ENCODE measurements around the gene MAB21L4.
"Not testable (repeated sequence)": the region's sequence is repeated elsewhere in the genome, so short reads cannot be mapped to it uniquely, and the experiment has no call there.

MAB21L4 gene

DNA sequence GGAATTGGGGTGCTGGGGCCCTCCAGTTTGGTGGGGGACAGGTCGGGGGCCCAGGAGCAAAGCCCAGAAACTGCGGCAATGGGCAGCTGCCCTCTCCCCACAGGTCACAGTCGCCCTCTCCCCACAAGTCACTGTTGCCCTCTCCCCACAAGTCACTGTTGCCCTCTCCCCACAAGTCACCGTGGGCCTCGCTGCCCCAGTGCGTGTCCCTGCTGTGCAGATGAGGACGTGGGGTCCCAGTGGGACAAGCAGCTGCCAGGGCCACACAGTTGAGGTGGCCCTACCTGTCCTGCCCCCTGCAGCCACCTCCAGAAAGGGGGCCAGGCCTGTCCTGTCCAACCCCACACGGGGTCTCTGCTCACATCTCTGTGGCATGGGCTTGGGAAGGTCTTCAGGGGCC lies 40.3 kb downstream of the MAB21L4 start:
- DNase-seq: no peak

DNA sequence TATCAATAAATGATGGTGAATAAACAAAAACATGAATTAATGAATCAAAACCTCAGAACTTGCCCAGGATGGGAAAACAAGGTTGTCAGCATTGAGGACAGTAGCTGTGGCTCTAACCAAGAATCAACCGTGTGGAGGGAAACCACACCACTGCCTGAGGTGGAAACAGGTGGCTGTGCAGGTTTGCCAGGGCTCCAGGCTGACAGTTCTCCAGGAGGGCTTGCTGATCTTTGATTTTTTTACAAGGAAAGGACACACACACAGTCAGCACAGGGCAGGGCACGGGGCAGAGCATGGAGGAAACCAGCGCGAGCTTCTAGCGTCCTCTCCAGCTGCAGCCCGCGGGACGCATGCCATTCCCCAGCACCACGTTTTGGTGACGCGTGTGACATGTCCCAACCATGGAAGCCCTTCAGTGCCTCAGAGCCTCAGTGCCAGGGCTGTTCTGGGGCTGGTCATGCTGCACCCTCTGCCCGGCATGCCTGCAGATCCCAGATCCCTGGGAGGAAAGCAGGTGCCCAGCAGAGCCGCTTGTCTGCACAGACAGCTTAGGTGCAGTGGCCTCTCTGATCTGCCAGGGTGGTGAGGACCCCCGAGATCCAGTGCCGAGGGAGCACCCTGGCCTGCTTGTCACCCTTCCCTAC lies 43.2 kb downstream of the MAB21L4 start:
- no peak for DNase-seq

DNA sequence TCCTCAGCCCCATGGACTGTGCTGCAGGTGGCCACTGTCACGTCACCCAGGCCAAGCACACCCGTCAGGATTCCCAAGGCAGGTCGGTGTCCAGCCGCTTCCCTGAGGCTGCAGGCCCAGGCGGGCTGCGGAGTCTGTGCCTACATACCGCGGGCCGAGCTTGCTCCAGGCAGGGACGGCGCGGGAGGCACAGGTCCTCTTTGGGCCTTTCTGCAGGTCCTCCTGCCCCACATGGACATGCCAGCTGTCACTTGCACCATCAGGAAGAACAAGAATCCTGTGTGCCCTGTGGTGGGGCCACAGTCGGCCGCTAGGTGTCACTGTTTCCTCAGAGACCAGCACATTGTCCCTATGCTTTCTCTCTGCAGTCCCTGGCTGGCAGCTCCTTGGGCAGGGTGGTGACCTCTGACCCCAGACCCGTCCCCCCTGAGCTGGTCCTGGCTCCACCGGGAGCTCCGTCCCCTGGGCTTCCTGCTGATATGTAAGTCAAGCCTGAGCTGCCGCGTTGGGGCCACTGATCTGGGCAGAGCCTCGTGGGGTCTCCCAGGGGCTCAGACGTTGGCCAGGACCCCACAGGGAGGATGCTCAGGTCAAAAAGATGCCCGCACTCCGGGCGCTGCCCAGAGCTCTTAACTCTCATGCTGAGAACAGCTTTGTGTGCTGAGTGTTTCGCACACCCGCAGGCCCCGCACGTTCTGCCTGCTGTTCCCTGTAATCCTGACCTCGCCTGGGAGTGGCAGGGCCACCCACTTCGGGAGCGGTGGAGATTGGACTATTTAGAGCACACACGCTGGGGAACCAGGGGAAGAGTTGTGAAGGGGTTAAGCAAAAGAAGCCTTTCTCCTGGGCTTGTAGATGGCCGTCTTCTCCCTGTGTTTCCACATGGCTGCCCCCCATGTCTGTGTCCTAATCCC lies 44.6 kb downstream of the MAB21L4 start:
- DNase-seq: peak; percentile 68

DNA sequence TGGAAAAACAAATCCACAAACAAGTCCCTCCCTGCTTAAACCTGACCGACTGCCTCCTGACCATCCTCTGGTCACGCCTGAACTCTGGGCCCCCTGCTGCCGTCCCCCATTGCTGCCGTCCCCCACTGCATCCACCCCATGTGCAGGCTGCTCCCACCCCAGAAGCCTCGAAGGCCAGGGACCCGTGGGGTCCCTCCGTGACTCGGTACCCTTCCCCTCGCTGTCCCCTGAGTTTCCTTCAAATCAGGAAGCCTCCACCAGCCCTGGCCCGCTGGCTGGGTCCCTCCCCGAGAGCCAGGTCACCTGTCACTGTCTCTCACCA lies 45.2 kb downstream of the MAB21L4 start:
- DNase-seq: no peak

DNA sequence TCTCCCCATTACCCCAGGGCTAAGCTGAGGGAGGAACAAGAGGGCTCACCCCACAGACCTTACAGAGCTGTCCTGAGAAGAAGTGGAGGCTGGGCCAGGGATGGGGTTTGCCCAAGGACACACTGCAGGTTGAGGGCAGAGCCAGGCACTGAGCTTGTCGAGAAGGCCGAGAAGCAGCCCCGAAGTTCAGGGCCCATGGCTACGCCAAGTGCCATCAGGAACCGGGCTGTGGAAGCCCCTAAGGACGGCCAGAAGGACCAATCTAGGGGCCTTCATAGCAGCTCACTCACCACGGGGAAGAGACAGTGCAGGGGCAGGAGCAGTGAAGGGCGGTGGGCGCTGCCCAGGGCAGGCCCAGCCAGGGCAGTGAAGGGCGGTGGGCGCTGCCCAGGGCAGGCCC lies 45.9 kb downstream of the MAB21L4 start:
- DNase-seq: no peak

DNA sequence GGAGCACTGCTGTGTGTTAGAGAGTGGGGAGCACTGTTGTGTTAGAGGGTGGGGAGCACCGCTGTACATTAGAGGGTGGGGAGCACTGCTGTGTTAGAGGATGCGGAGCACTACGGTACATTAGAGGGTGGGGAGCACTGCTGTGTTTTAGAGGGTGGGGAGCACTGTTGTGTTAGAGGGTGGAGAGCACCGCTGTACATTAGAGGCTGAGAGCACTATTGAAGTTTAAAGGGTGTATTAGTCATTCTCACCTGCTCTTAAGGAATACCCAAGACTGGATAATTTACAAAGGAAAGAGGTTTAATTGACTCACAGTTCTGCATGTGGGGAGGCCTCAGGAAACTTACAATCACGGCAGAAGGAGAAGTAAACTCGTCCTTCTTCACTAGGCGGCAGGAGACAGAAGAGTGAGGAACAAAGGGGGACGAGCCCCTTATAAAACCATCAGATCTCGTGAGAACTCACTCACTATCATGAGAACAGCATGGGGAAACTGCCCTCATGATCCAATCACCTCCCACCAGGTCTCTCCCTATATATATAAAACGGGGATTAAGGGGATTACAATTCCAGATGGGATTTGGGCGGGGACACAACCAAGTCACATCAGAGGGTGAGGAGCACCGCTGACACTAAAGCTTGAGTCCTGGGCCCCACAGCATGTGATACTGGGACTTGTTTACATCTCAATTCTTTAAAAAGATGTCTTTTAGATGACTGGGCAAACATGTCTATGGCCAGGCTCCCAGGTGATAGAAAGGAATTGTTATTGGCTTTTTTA lies 46.9 kb downstream of the MAB21L4 start:
- no peak for DNase-seq

DNA sequence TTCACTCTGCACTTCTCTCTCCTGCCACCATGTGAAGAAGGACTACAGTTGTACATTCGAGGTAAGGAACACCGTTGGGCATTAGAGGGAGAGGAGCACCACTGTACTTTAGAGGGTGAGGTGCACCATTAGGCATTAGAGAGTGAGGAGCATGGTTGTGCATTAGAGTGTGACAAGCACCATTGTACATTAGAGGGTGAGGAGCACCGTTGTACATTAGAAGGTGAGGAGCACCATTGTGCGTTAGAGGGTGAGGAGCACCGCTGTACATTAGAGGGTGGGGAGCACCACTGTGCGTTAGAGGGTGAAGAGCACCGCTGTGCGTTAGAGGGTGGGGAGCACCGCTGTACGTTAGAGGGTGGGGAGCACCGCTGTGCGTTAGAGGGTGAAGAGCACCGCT lies 48.1 kb downstream of the MAB21L4 start:
- no peak for DNase-seq

DNA sequence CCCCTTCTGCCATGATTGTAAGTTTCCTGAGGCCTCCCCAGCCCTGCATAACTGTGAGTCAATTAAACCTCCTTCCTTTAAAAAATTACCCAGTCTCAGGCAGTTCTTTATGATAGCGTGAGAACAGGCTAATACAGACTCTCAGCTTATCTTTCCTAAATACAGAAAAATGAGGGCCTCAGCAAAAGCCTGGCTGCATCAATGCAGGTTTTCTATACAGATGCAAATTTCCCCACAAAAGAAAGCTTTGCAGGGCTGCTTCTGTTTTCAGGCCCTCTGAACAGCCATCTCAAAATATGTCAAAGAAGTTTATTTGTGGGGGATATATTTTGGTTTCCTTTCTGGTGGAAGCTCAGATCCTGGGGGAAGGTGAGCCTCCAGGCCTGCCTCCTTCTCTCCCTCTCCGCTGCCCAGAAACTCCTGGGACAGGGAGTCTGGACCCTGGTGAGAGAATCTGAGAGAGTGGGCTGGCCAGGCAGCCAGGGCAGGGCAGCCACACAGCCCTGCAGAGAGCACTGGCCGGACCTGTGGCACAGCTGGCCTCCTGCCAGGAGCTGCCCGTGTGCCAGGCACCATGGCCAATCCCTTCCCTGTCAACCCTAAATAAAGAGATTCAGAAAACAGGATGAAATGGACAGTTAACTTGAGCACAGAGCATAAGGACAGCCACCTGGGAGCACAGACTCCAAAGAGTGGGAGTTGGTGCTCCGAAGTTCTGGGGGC lies 48.9 kb downstream of the MAB21L4 start:
- DNase-seq: no peak

DNA sequence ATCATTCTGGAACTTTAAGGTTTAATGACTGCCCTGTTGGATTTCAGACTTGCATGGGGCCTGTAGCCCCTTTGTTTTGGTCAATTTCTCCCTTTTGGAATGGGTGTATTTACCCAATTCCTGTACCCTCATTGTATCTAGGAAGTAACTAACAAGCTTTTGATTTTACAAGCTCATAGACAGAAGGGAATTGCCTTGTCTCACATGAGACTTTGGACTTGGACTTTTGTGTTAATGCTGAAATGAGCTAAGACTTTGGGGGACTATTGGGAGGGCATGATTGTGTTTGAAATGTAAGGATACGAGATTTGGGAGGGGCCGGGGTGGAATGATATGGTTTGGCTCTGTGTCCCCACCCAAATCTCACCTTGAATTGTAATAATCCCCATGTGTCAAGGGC lies 49.6 kb downstream of the MAB21L4 start:
- not testable (repeated sequence) for DNase-seq

DNA sequence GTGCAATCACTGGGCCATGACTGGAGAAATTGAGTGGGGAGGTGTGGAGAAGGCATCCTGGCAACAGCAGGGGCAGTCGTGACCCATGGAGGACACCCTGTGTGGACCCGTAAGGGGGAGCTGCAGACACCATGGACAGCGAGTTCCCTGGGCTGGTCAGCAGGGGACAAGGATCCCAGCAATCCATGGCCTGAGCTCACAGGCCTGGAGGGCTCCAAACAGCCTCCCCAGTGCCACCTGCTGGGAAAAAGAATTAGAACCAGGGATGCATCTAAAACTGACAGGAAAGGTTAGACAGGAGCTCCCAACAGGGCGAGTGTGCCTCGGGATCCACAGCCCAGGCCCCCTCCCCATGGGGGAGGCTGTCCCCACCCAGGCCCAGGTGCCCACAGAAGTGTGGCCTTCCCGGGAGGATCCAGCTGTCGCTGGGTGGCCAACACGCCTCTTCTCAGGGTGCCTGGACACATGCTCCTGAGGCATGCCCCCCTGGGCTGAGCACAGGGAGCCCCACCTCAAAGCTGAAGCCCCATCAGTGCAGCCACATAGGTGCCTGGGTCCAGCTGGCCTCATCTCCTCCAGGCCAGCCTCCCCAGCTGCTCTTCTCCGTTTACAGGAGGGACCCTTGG lies 55.4 kb downstream of the MAB21L4 start:
- DNase-seq: peak; percentile 56

DNA sequence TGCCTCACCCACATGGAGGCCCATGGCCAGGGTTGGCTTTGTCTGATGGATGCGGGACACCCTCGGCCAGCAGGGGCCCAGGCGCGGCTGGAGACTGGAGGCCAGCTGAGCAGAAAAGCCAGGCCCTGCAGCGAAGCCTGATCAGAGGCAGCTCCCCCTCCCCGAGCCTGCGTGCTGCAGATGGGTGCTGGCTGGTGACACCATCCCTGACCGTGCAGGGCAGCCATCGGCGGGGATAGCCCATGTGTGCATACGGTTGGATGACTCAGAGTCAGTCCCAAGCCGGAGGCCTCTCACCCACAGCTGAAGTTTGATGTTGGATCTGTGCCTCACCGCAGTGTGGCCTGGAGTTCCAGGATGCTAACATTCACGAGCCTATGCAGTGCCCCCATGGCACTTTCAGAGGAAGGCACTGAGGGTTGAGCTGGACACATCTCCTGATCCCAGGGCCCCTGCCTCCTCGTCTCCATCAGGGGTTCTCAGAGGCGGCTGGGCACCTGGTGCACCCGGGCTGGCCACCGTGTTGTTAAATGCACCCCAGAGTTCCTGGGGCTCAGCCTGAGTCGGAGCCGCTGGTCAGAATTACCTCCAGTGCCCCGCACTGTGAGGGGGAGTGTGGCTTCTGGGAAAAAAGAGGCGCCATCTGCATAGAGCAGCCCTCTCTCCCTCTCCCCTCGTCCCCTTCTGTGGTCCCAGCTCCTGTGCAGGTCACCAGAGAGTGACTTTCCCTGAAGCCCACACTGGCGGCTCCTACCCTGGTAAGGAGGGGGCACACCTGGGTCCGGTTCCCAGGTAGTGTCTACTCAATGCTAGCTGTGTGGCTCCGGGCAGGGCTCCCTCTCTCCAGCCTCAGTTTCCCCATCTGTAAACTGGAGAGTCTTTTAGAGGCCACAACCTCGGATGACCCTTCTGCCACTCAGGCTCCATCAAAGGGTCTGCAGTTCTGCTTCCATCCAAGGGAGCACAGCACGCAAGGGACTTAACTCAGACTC lies 56.5 kb downstream of the MAB21L4 start:
- no peak for DNase-seq

DNA sequence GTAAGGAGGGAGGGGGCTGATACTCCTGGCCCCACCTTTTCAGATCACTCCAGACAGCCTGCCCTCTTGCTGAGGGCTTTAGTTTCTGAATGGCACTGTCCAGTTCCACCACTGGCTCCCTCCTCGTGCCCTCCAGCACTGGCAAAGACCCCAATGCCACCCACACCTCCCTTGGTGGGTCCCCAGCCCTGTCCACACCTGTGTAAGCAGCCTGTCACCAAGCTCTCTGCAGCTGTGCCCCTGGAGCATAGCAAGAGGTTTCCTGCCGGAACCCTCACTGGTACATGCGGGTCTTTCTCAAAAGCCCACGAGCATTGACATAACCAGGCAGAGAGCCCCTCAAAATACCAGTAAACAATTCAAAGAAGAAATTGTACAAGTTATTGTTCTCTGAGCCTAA lies 58.3 kb downstream of the MAB21L4 start:
- no peak for DNase-seq

DNA sequence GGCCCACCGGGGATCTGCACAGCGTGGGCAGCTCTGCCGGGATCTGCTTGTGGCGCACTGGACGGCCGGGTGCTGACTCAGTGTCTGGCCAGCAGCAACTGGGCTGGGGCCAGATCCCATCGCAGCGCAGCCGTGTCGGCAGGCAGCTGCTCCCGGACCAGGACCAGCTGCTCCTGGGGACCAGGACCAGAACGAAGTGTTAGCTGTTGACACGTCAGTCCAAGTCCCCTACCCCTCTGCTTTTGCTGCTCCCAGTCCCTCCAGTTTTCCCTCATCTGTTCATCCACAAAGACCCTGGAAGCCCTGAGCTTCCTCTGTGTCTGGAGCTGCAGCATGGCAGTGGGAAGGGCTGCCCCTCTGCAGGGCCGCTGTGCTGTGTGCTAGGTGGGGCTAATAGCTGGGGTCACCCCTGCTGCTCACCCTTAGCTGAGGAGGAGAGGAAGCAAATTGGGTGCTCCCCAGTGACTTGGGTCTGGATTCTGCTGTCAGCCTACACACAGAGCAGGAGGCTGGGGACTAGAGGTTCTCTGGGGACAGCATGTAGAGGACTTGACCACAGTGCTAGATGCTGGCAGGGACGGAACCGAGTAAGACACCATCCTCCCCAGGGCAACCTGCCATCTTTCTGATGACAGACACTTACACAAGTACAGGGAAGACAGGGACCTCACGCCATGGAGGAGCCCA lies 59.0 kb downstream of the MAB21L4 start:
- DNase-seq: no peak
